ENCODE data around the gene SPC25. TPM values are rescaled to one million over a fixed set of nuclear protein-coding genes. Genes with fewer than 3 reads are reported as not detected.

The SPC25 gene
- total and polyA plus RNA-seq, 2 experiments from 2014 or later = 23.4 to 72.7 TPM

- TF ChIP-seq, protein P1, sequence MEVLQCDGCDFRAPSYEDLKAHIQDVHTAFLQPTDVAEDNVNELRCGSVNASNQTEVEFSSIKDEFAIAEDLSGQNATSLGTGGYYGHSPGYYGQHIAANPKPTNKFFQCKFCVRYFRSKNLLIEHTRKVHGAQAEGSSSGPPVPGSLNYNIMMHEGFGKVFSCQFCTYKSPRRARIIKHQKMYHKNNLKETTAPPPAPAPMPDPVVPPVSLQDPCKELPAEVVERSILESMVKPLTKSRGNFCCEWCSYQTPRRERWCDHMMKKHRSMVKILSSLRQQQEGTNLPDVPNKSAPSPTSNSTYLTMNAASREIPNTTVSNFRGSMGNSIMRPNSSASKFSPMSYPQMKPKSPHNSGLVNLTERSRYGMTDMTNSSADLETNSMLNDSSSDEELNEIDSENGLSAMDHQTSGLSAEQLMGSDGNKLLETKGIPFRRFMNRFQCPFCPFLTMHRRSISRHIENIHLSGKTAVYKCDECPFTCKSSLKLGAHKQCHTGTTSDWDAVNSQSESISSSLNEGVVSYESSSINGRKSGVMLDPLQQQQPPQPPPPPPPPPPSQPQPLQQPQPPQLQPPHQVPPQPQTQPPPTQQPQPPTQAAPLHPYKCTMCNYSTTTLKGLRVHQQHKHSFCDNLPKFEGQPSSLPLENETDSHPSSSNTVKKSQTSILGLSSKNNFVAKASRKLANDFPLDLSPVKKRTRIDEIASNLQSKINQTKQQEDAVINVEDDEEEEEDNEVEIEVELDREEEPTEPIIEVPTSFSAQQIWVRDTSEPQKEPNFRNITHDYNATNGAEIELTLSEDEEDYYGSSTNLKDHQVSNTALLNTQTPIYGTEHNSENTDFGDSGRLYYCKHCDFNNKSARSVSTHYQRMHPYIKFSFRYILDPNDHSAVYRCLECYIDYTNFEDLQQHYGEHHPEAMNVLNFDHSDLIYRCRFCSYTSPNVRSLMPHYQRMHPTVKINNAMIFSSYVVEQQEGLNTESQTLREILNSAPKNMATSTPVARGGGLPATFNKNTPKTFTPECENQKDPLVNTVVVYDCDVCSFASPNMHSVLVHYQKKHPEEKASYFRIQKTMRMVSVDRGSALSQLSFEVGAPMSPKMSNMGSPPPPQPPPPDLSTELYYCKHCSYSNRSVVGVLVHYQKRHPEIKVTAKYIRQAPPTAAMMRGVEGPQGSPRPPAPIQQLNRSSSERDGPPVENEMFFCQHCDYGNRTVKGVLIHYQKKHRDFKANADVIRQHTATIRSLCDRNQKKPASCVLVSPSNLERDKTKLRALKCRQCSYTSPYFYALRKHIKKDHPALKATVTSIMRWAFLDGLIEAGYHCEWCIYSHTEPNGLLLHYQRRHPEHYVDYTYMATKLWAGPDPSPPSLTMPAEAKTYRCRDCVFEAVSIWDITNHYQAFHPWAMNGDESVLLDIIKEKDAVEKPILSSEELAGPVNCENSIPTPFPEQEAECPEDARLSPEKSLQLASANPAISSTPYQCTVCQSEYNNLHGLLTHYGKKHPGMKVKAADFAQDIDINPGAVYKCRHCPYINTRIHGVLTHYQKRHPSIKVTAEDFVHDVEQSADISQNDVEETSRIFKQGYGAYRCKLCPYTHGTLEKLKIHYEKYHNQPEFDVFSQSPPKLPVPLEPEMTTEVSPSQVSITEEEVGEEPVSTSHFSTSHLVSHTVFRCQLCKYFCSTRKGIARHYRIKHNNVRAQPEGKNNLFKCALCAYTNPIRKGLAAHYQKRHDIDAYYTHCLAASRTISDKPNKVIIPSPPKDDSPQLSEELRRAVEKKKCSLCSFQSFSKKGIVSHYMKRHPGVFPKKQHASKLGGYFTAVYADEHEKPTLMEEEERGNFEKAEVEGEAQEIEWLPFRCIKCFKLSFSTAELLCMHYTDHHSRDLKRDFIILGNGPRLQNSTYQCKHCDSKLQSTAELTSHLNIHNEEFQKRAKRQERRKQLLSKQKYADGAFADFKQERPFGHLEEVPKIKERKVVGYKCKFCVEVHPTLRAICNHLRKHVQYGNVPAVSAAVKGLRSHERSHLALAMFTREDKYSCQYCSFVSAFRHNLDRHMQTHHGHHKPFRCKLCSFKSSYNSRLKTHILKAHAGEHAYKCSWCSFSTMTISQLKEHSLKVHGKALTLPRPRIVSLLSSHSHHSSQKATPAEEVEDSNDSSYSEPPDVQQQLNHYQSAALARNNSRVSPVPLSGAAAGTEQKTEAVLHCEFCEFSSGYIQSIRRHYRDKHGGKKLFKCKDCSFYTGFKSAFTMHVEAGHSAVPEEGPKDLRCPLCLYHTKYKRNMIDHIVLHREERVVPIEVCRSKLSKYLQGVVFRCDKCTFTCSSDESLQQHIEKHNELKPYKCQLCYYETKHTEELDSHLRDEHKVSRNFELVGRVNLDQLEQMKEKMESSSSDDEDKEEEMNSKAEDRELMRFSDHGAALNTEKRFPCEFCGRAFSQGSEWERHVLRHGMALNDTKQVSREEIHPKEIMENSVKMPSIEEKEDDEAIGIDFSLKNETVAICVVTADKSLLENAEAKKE (CRISPR knock-in tag; IDR thresholded peaks at IDR 0.05) = no peak
These were observed 2.1 kb upstream of the SPC25 start (continued) for GRCh38 chr2:168892327-168892726.

- ATAC-seq = no peak; the same call in 2 of the 3 replicates
- Histone ChIP-seq H3K4me1 (ENCODE audit: insufficient read depth) (peaks cover 6% of the 10 kb centered on the region; the same call in 1 of the 2 replicates), H3K9me2 (ENCODE audit: insufficient read depth) (no peaks in the 10 kb centered on the region), H3K27ac (ENCODE audit: low read depth) (no peak overlapping the region), H3K27me3 (ENCODE audit: insufficient read depth) (no peaks in the 10 kb centered on the region), H3K4me2 (peak overlapping the region; percentile 81), H3K36me3 (ENCODE audit: insufficient read depth) (no peaks in the 10 kb centered on the region), H3K4me3 (peak overlapping the region; percentile 70), H3K79me2 (replicated peaks; ENCODE audit: insufficient read depth) (peaks cover 8% of the 10 kb centered on the region), H3F3A (replicated peaks; ENCODE audit: low read depth) (no peaks in the 10 kb centered on the region), H2AFZ (peak overlapping the region; percentile 86), H4K20me1 (replicated peaks; ENCODE audit: insufficient read depth) (no peaks in the 10 kb centered on the region)
- H3K4me1 Mint-ChIP-seq = peaks cover 2% of the 10 kb centered on the region; the same call in 1 of the 3 replicates
- peaks cover 26% of the 10 kb centered on the region for H3K36me3 Mint-ChIP-seq (ENCODE audit: low read depth)
- peaks cover 2% of the 10 kb centered on the region for H3K27me3 Mint-ChIP-seq (ENCODE audit: insufficient read depth, low read depth, poor library complexity)
- DNase-seq (ENCODE audit: low spot score) = no peak
- peak overlapping the region; percentile 97 for H3K4me3 Mint-ChIP-seq
- H3K9me3 Mint-ChIP-seq = no peaks in the 10 kb centered on the region
- TF ChIP-seq CTCF (conservative IDR thresholded peaks at IDR 0.05; ENCODE audit: low read depth in 2 of 2) (no peak), STAT1 (IDR thresholded peaks at IDR 0.05; ENCODE audit: unreplicated experiment) (no peak)
- TF ChIP-seq, protein P1 (CRISPR knock-in tag; IDR thresholded peaks at IDR 0.05) = no peak
- no peak overlapping the region for H3K27ac Mint-ChIP-seq
These were observed 610 bp downstream of the SPC25 start for GRCh38 chr2:168889635-168890005.
